IgD-negative memory B cell (primary cell): ENCODE results near the gene SASH1. TPM values are rescaled to one million over a fixed set of nuclear protein-coding genes. Genes with fewer than 3 reads are reported as not detected.
A peak's percentile ranks its signal among the peaks of the same experiment; 100 is the strongest.

Source experiments
- H3K27ac Mint-ChIP-seq, 3 donors: one replicate each; pipeline ENCODE4 v1.8.0; 2020 to 2022; ENCODE audit warnings: mild to moderate bottlenecking in 3 of 3, mixed read lengths in 3 of 3, moderate library complexity in 1 of 3
- H3K27me3 Mint-ChIP-seq: one replicate; pipeline ENCODE4 v1.8.0; 2021; ENCODE audit warnings: mixed read lengths
- H3K36me3 Mint-ChIP-seq: one replicate; pipeline ENCODE4 v1.8.0; 2020; ENCODE audit warnings: mild to moderate bottlenecking, mixed read lengths
- H3K4me1 Mint-ChIP-seq, 3 donors: one replicate each; pipeline ENCODE4 v1.8.0; 2020 to 2022; ENCODE audit warnings: mixed read lengths in 3 of 3, mild to moderate bottlenecking in 1 of 3
- H3K4me3 Mint-ChIP-seq, 4 donors: one replicate each; pipeline ENCODE4 v1.8.0; 2020 to 2022; ENCODE audit warnings: mild to moderate bottlenecking in 4 of 4, mixed read lengths in 4 of 4, moderate library complexity in 3 of 4
- H3K9me3 Mint-ChIP-seq, 3 donors: one replicate each; pipeline ENCODE4 v1.8.0; 2020 to 2021; ENCODE audit warnings: mixed read lengths in 3 of 3, mild to moderate bottlenecking in 1 of 3
- polyA plus RNA-seq: library from polyadenylated mRNA; unstranded; fragments of 300-500 nt; fragmentation: Illumina TruSeq; gene quantifications from one replicate; pipeline ENCODE4 v1.2.3, GENCODE V29; 2021

Gene SASH1
- polyA plus RNA-seq, 1 donor from 2014 or later: 0.55 TPM

DNA sequence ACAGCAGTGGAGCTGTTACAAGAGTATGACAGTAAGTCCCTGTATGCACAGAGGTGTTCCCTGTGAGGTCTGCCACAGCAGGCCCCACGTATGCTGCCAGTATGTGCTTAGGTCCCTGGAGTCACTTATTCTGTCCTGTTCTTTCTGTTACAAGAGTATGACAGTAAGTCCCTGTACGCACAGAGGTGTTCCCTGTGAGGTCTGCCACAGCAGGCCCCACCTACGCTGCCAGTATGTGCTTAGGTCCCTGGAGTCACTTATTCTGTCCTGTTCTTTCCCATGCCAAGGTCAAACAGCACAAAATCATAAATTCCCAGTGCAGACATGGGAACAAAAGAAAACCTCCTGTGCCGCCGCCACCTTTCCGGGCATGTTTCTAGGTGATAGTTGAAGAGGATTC lies 192.2 kb downstream of the SASH1 start:
- H3K36me3 Mint-ChIP-seq: no peaks in the 10 kb centered on the region
- peaks cover 7% of the 10 kb centered on the region for H3K27me3 Mint-ChIP-seq
- H3K4me3 Mint-ChIP-seq: no peak overlapping the region
- peaks cover 3 to 10% (median 8%) of the 10 kb centered on the region in 3 donors for H3K4me1 Mint-ChIP-seq
- no peak overlapping the region for H3K27ac Mint-ChIP-seq
- H3K9me3 Mint-ChIP-seq: no peaks in the 10 kb centered on the region

DNA sequence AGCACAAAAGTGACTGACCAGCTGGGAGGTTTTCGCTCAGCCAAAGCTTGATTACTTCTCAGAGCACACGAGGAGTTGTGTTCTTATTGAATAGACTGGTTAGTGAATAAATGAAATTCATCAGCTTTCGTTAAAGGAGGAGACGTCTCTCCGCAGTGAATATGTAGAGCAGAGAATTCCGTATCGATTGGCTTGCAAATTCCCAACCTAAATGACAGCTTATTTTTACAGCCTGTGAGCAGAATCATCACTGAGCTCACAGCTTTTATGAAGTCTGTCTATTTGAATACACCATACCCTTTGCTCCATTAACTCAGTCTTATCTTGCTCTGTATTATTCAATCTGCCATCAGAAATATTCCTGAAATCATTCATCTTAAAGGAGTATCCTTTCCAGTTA lies 192.7 kb downstream of the SASH1 start:
- Mint-ChIP-seq H3K4me1 (peaks cover 2 to 8% (median 7%) of the 10 kb centered on the region in 3 donors), H3K27me3 (peaks cover 7% of the 10 kb centered on the region), H3K9me3 (no peaks in the 10 kb centered on the region), H3K36me3 (no peaks in the 10 kb centered on the region), H3K4me3 (no peak overlapping the region), H3K27ac (no peak overlapping the region)

- no peak overlapping the region for H3K27ac Mint-ChIP-seq
- H3K36me3 Mint-ChIP-seq: no peaks in the 10 kb centered on the region
- H3K4me1 Mint-ChIP-seq: peaks cover 0 to 2% (median 2%) of the 10 kb centered on the region in 3 donors
- no peak overlapping the region for H3K4me3 Mint-ChIP-seq
- no peaks in the 10 kb centered on the region for H3K9me3 Mint-ChIP-seq
- H3K27me3 Mint-ChIP-seq: peaks cover 6% of the 10 kb centered on the region
Measured at GRCh38 chr6:148535976-148536375, 193.3 kb downstream of the SASH1 start.

DNA sequence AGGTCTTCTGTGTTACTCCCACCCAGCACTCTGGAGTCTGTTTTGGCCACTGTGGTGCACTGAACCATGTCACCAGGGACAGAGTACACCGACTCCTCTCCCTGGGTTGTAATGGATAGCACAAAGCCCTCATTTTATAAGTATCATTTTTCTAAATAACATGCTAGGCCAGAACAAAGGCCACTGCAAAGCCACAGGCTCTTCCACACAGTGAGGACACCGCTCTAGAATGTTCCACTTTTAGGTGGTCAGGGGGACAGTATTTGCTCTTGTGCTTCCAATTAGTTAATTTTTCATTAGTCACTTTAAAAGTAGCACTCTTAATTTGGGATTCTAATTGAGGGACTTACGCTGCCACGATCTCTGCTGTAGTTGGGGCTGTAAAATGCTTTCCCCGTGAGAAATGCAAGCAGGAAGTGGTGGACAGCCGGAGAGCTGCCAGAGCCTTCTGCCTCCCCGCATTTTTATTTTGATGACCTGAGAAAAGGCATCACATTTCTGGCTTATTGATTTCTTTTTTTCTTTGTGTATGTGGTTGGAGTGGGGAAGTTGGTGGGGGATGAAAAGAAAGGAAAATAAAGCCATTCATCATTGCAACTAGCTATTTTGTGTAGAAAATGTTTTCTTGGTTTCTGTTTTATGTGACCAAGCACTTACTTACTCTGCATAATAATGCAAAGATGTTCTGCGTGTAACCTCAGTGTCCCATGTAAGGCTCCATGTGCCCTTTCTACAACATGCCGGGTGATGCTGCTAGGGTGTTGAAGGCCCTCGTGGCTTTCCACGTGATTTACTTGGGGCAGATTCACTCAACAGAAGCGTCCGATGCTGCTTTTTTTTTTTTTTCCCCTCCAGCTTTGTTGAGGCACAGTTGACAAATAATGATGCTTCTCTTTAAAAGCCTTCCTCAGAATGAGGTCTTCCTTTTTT lies 195.9 kb downstream of the SASH1 start:
- Mint-ChIP-seq H3K4me1 (no peaks in the 10 kb centered on the region), H3K4me3 (peak overlapping the region in 2 of 4 donors; percentile 63 to 81), H3K36me3 (no peaks in the 10 kb centered on the region), H3K27ac (no peak overlapping the region), H3K9me3 (no peaks in the 10 kb centered on the region), H3K27me3 (peaks cover 4% of the 10 kb centered on the region)

DNA sequence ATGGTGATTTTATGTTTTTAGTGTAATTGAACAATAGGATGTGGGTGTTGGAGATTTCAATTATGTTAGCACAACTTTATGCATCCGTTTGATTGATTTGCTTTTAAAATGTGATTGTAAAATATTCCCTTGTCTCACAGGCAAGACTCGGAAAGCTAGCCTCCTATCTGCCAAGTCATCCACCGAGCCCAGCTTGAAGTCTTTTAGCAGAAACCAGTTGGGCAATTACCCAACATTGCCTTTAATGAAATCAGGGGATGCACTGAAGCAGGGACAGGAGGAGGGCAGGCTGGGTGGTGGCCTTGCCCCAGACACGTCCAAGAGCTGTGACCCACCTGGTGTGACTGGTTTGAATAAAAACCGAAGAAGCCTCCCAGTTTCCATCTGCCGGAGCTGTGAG lies 200.9 kb downstream of the SASH1 start:
- Mint-ChIP-seq H3K27me3 (peaks cover 3% of the 10 kb centered on the region), H3K9me3 (no peaks in the 10 kb centered on the region), H3K4me1 (no peaks in the 10 kb centered on the region), H3K27ac (no peak overlapping the region), H3K36me3 (no peaks in the 10 kb centered on the region), H3K4me3 (no peak overlapping the region)

DNA sequence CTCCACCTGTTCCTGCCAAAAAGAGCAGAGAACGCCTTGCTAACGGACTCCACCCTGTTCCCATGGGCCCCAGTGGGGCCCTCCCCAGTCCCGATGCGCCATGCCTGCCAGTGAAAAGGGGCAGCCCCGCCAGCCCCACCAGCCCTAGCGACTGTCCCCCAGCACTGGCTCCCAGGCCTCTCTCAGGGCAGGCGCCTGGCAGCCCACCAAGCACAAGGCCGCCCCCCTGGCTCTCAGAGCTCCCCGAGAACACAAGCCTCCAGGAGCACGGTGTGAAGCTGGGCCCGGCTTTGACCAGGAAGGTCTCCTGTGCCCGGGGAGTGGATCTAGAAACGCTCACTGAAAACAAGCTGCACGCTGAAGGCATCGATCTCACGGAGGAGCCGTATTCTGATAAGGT lies 201.8 kb downstream of the SASH1 start:
- no peaks in the 10 kb centered on the region for H3K4me1 Mint-ChIP-seq
- peaks cover 3% of the 10 kb centered on the region for H3K27me3 Mint-ChIP-seq
- no peaks in the 10 kb centered on the region for H3K36me3 Mint-ChIP-seq
- no peak overlapping the region for H3K4me3 Mint-ChIP-seq
- H3K27ac Mint-ChIP-seq: no peak overlapping the region
- H3K9me3 Mint-ChIP-seq: no peaks in the 10 kb centered on the region

GRCh38 chr6:148545901-148546300 lies 203.3 kb downstream of the SASH1 start:
- no peaks in the 10 kb centered on the region for H3K4me1 Mint-ChIP-seq
- no peak overlapping the region for H3K27ac Mint-ChIP-seq
- no peak overlapping the region for H3K4me3 Mint-ChIP-seq

DNA sequence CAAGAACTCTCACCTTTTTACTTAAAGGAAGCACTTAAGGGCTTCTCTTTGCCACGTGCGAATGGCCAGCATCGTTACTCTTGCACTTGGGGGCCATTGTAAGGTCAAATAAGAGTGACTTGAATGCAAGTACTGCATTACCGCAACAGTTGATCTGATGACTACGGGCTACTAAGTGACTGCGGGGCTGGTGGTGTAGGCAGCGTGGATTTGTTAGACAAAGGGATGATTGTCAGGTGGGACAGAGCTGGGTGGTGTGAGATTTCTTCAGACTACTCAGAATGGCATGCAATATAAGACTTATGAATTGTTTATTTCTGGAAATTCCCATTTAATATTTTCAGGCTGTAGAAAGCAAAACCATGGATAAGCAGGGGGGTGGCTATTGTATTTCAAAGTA lies 204.5 kb downstream of the SASH1 start:
- H3K9me3 Mint-ChIP-seq: no peaks in the 10 kb centered on the region
- no peak overlapping the region for H3K27ac Mint-ChIP-seq
- no peaks in the 10 kb centered on the region for H3K4me1 Mint-ChIP-seq
- peaks cover 3% of the 10 kb centered on the region for H3K27me3 Mint-ChIP-seq
- H3K4me3 Mint-ChIP-seq: no peak overlapping the region
- H3K36me3 Mint-ChIP-seq: no peaks in the 10 kb centered on the region

More at GRCh38 chr6:148545901-148546300, 203.3 kb downstream of the SASH1 start:
- Mint-ChIP-seq H3K9me3 (no peaks in the 10 kb centered on the region), H3K36me3 (no peaks in the 10 kb centered on the region), H3K27me3 (peaks cover 3% of the 10 kb centered on the region)

DNA sequence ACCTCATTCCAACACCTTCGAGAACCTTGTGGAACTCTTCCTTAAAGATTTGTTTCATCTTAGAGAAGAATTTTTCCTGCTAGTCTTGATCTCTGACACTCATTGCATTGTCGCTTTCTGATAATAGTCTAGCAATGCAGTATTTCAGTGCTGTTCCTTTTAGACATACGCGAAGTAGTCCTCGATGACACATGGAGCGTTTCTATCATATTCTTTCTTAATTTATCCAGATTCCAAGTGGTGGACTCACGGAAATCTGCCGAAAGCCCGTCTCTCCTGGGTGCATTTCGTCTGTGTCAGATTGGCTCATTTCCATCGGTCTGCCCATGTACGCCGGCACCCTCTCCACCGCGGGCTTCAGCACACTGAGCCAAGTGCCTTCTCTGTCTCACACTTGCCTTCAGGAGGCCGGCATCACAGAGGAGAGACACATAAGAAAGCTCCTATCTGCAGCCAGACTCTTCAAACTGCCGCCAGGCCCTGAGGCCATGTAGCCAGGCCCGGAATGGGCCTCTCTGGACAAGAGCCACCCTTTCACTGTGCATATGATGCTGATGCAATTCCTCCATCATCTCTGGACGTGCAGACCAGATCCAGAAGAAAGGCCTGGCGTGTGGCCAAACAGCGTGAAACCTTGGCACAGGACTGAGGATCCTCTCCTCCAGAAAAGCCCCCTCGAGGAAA lies 205.6 kb downstream of the SASH1 start:
- Mint-ChIP-seq H3K9me3 (no peaks in the 10 kb centered on the region), H3K27ac (no peak overlapping the region), H3K4me1 (no peaks in the 10 kb centered on the region), H3K36me3 (no peaks in the 10 kb centered on the region), H3K27me3 (peaks cover 3% of the 10 kb centered on the region), H3K4me3 (no peak overlapping the region)

DNA sequence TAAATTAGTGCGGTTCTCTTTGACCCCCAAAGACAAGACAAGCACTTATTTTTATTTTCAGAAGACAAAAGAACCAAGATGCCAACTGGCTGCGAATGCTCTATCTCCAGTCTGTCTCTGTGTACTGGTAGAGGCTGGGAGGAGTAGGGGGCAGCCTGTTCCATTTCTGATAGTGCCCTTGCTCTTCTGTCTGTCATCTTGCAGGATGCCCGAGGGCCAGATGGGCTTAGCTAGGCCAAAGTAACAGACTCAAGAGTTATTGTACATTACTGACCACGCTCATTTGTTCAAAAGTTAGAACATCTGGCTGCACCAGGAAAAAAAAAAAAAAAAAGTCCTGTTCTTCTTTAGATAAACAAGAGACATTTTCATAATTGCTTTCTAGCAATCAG lies 206.1 kb downstream of the SASH1 start:
- H3K4me3 Mint-ChIP-seq: no peak overlapping the region
- no peaks in the 10 kb centered on the region for H3K4me1 Mint-ChIP-seq
- H3K27me3 Mint-ChIP-seq: peaks cover 3% of the 10 kb centered on the region
- H3K36me3 Mint-ChIP-seq: no peaks in the 10 kb centered on the region
- peaks cover 0 to 5% (median 0%) of the 10 kb centered on the region in 3 donors for H3K9me3 Mint-ChIP-seq
- H3K27ac Mint-ChIP-seq: no peak overlapping the region

GRCh38 chr6:148550569-148550968 lies 207.9 kb downstream of the SASH1 start:
- Mint-ChIP-seq H3K9me3 (peaks cover 0 to 6% (median 2%) of the 10 kb centered on the region in 3 donors), H3K4me1 (no peaks in the 10 kb centered on the region), H3K27ac (peak overlapping the region in 1 of 3 donors; percentile 64), H3K4me3 (no peak overlapping the region), H3K27me3 (peaks cover 3% of the 10 kb centered on the region), H3K36me3 (no peaks in the 10 kb centered on the region)

DNA sequence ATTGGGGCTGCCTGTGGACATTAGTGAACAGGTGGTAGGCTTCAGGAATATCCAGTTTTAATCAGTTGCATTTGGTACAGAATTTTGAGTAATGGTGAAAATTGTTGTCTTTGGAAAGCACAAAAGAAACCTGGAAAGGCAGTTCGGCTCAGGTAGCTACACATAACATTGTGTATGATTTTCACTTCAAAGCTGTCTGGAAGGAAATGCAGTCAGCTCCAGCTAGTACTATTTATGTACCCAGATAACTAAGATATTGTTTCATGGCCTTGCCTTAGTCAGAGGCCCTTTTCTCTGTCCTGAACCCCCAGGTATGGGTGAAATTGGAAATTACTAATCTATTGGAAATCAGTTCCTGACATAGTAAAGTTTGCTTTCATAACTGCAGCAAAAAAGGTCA lies 208.6 kb downstream of the SASH1 start:
- Mint-ChIP-seq H3K36me3 (no peaks in the 10 kb centered on the region), H3K4me1 (no peaks in the 10 kb centered on the region), H3K27me3 (no peaks in the 10 kb centered on the region), H3K27ac (no peak overlapping the region), H3K9me3 (peaks cover 0 to 6% (median 2%) of the 10 kb centered on the region in 3 donors), H3K4me3 (no peak overlapping the region)

DNA sequence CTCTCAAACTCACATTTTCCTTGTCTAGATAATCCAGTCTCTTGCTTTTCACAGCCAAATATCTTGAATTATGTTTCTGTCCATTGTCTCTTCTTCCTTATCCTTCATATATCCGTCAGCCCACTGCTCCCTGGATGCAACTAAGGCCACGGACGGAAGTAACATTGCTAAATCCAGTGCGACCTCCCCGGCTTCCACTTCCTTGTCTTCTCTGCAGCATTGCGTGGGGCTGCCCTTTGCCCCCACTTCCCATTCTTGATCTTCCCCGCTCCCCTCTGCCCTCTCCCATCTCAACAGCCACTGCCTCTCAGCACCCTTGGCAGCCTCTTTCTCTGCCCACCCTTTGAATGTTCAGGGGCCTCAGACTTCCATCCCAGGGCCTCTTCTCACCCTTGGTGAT lies 213.8 kb downstream of the SASH1 start:
- Mint-ChIP-seq H3K36me3 (no peaks in the 10 kb centered on the region), H3K9me3 (peaks cover 0 to 6% (median 2%) of the 10 kb centered on the region in 3 donors), H3K27me3 (peaks cover 7% of the 10 kb centered on the region), H3K27ac (no peak overlapping the region), H3K4me1 (peaks cover 0 to 8% (median 7%) of the 10 kb centered on the region in 3 donors), H3K4me3 (no peak overlapping the region)

DNA sequence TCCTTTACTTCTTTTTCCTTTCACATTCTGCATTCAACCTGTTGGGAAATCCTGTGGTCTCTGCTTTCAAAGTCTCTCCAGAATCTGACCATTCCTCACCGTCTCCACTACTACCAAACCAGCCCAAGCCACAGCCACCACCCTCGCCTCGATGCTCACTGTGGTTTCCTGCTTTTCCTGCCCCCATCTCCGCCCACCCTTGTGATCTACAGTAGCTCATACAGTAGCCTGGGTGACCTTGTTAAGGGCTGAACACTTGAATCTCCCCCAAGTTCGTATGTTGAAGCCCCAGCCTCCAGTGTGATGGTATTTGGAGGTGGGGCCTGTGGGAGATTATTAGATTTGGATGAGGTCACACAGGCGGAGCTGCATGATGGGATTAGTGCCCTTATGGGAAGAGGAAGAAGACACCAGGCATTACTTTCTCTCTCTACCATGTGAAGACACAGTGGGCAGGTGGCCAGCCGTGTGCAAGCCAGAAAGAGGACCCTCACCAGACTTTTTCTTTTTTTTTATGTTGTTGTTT lies 215.2 kb downstream of the SASH1 start:
- Mint-ChIP-seq H3K36me3 (no peaks in the 10 kb centered on the region), H3K27ac (peak overlapping the region in 1 of 3 donors; percentile 10), H3K9me3 (peaks cover 0 to 6% (median 2%) of the 10 kb centered on the region in 3 donors), H3K4me3 (peak overlapping the region in 3 of 4 donors; percentile 38 to 74 (median 47)), H3K4me1 (peaks cover 0 to 8% (median 7%) of the 10 kb centered on the region in 3 donors), H3K27me3 (peaks cover 7% of the 10 kb centered on the region)

- no peak overlapping the region for H3K27ac Mint-ChIP-seq
- H3K27me3 Mint-ChIP-seq: peaks cover 7% of the 10 kb centered on the region
- peaks cover 0 to 8% (median 7%) of the 10 kb centered on the region in 3 donors for H3K4me1 Mint-ChIP-seq
- peak overlapping the region in 3 of 4 donors; percentile 8 to 78 (median 55) for H3K4me3 Mint-ChIP-seq
- peaks cover 3% of the 10 kb centered on the region for H3K36me3 Mint-ChIP-seq
- no peaks in the 10 kb centered on the region for H3K9me3 Mint-ChIP-seq
Measured at GRCh38 chr6:148559848-148560433, 217.3 kb downstream of the SASH1 start.
